ENCODE results near the gene NNAT.

NNAT gene

GRCh38 chr20:37479925-37480691 lies 40.9 kb upstream of the NNAT start:
- DNase-seq (no peak), ATAC-seq (ENCODE audit: insufficient read depth, low read depth) (no peak)
- no peaks in the 10 kb centered on the region for H3K36me3 ChIP-seq (ENCODE audit: insufficient read depth, low read length)
- no peaks in the 10 kb centered on the region for H4K20me1 ChIP-seq (ENCODE audit: insufficient read depth, low read length)
- H3K4me2 ChIP-seq (ENCODE audit: insufficient read depth, low read length): no peak overlapping the region
- H3K4me1 ChIP-seq (ENCODE audit: insufficient read depth, low read length): no peaks in the 10 kb centered on the region
- no peak overlapping the region for H2AFZ ChIP-seq (ENCODE audit: low read depth, low read length)
- no peak overlapping the region for H3K27ac ChIP-seq (ENCODE audit: low read length)
- no peak for TF ChIP-seq EZH2 (IDR thresholded peaks at IDR 0.05; ENCODE audit: borderline replicate concordance, low read depth, low read length, severe bottlenecking)
- TF ChIP-seq CTCF (IDR thresholded peaks at IDR 0.05; ENCODE audit: borderline replicate concordance, extremely low read depth, low read length, poor library complexity, severe bottlenecking): no peak
- H3K4me3 ChIP-seq (ENCODE audit: low read depth in 1 of 2, low read length in 2 of 2): no peak overlapping the region
- no peaks in the 10 kb centered on the region for H3K79me2 ChIP-seq (ENCODE audit: insufficient read depth, low read length)
- H3K9me3 ChIP-seq (ENCODE audit: insufficient read depth, low read length, severe bottlenecking): no peaks in the 10 kb centered on the region
- peaks cover 5% of the 10 kb centered on the region for H3K27me3 ChIP-seq (ENCODE audit: insufficient read depth, low read length, poor library complexity)
- H3K9ac ChIP-seq (ENCODE audit: low read depth, low read length): no peak overlapping the region

GRCh38 chr20:37480919-37481318 lies 40.1 kb upstream of the NNAT start:
- Histone ChIP-seq H4K20me1 (ENCODE audit: insufficient read depth, low read length) (no peaks in the 10 kb centered on the region), H3K4me1 (ENCODE audit: insufficient read depth, low read length) (no peaks in the 10 kb centered on the region), H2AFZ (ENCODE audit: low read depth, low read length) (no peak overlapping the region), H3K9me3 (ENCODE audit: insufficient read depth, low read length, severe bottlenecking) (no peaks in the 10 kb centered on the region), H3K9ac (ENCODE audit: low read depth, low read length) (no peak overlapping the region), H3K27ac (ENCODE audit: low read length) (no peak overlapping the region), H3K4me3 (ENCODE audit: low read depth in 1 of 2, low read length in 2 of 2) (no peak overlapping the region), H3K79me2 (ENCODE audit: insufficient read depth, low read length) (no peaks in the 10 kb centered on the region), H3K36me3 (ENCODE audit: insufficient read depth, low read length) (no peaks in the 10 kb centered on the region), H3K4me2 (ENCODE audit: insufficient read depth, low read length) (no peak overlapping the region), H3K27me3 (ENCODE audit: insufficient read depth, low read length, poor library complexity) (peaks cover 5% of the 10 kb centered on the region)
- no peak for TF ChIP-seq CTCF (IDR thresholded peaks at IDR 0.05; ENCODE audit: borderline replicate concordance, extremely low read depth, low read length, poor library complexity, severe bottlenecking)
- TF ChIP-seq EZH2 (IDR thresholded peaks at IDR 0.05; ENCODE audit: borderline replicate concordance, low read depth, low read length, severe bottlenecking): no peak
- DNase-seq (no peak), ATAC-seq (ENCODE audit: insufficient read depth, low read depth) (no peak)

- TF ChIP-seq CTCF (IDR thresholded peaks at IDR 0.05; ENCODE audit: borderline replicate concordance, extremely low read depth, low read length, poor library complexity, severe bottlenecking): no peak
- no peak for TF ChIP-seq EZH2 (IDR thresholded peaks at IDR 0.05; ENCODE audit: borderline replicate concordance, low read depth, low read length, severe bottlenecking)
- no peaks in the 10 kb centered on the region for H3K79me2 ChIP-seq (ENCODE audit: insufficient read depth, low read length)
- H3K27me3 ChIP-seq (ENCODE audit: insufficient read depth, low read length, poor library complexity): peaks cover 5% of the 10 kb centered on the region
- ATAC-seq (ENCODE audit: insufficient read depth, low read depth) (no peak), DNase-seq (no peak)
- no peaks in the 10 kb centered on the region for H3K4me1 ChIP-seq (ENCODE audit: insufficient read depth, low read length)
- no peak overlapping the region for H3K4me2 ChIP-seq (ENCODE audit: insufficient read depth, low read length)
- H3K36me3 ChIP-seq (ENCODE audit: insufficient read depth, low read length): no peaks in the 10 kb centered on the region
- H3K9ac ChIP-seq (ENCODE audit: low read depth, low read length): no peak overlapping the region
- no peak overlapping the region for H3K27ac ChIP-seq (ENCODE audit: low read length)
- H3K9me3 ChIP-seq (ENCODE audit: insufficient read depth, low read length, severe bottlenecking): no peaks in the 10 kb centered on the region
- no peaks in the 10 kb centered on the region for H4K20me1 ChIP-seq (ENCODE audit: insufficient read depth, low read length)
- H2AFZ ChIP-seq (ENCODE audit: low read depth, low read length): no peak overlapping the region
- no peak overlapping the region for H3K4me3 ChIP-seq (ENCODE audit: low read depth in 1 of 2, low read length in 2 of 2)
Measured at GRCh38 chr20:37481610-37482009, 39.4 kb upstream of the NNAT start.
